ENCODE measurements around the gene DPEP1. TPM values are rescaled to one million over a fixed set of nuclear protein-coding genes. Genes with fewer than 3 reads are reported as not detected.

Gene DPEP1
- total and polyA plus RNA-seq, 2 donors (not counting 3 experiments of a cell fraction or from before 2014, with no cell fraction given) = 0.37 to 0.44 TPM

- Histone ChIP-seq H3K79me2 (ENCODE audit: control insufficient read depth, insufficient read depth, low read length) (no peaks in the 10 kb centered on the region), H3K4me2 (ENCODE audit: insufficient read depth, low read length) (peak overlapping the region; percentile 4), H2AFZ (ENCODE audit: low read depth, low read length) (peak overlapping the region; percentile 49), H3K27me3 (ENCODE audit: control insufficient read depth in 2 of 2, insufficient read depth in 2 of 2, low read length in 2 of 2) (no peaks in the 10 kb centered on the region), H4K20me1 (replicated peaks; ENCODE audit: control insufficient read depth, extremely low read depth, insufficient read depth, low read length) (no peaks in the 10 kb centered on the region), H3K9me3 (replicated peaks; ENCODE audit: control insufficient read depth, insufficient read depth, low read length) (no peaks in the 10 kb centered on the region), H3K27ac (ENCODE audit: insufficient read depth, low read depth, low read length) (no peak overlapping the region), H3K4me3 (replicated peaks in 1 of 3; ENCODE audit: insufficient read depth in 1 of 3, low read depth in 1 of 3, low read length in 3 of 3) (no peak overlapping the region), H3K36me3 (ENCODE audit: control insufficient read depth in 2 of 2, extremely low read depth in 1 of 2, insufficient read depth in 2 of 2, low read length in 2 of 2) (no peaks in the 10 kb centered on the region), H3K4me1 (ENCODE audit: control insufficient read depth, extremely low read depth, insufficient read depth, low read length) (peaks cover 11% of the 10 kb centered on the region), H3K9ac (replicated peaks; ENCODE audit: extremely low read depth, insufficient read depth, low read length) (peak overlapping the region; percentile 20), H3K9me1 (replicated peaks; ENCODE audit: control insufficient read depth, extremely low read depth, insufficient read depth, low read length) (no peaks in the 10 kb centered on the region)
- BruUV-seq (replicated peaks) = no TSS peak
- TF ChIP-seq MYC (IDR thresholded peaks at IDR 0.05; ENCODE audit: low read depth, low read length) (no peak), JUN (IDR thresholded peaks at IDR 0.05; ENCODE audit: borderline replicate concordance, insufficient read depth, insufficient read length, low read depth) (no peak), EZH2 (IDR thresholded peaks at IDR 0.05; ENCODE audit: borderline replicate concordance, low read depth, low read length, severe bottlenecking) (no peak), MAX (IDR thresholded peaks at IDR 0.05; ENCODE audit: insufficient read depth, insufficient read length) (no peak), FOS (IDR thresholded peaks at IDR 0.05; ENCODE audit: borderline replicate concordance, insufficient read depth, low read length) (no peak), GATA2 (IDR thresholded peaks at IDR 0.05; ENCODE audit: insufficient read depth, insufficient read length, low read depth, low read length) (no peak)
- intact Hi-C loops (cut with micrococcal nuclease) (loop anchor here (1.0 kb wide), 1 partner anchor 39 kb away; no protein-coding TSS in a partner anchor), dilution Hi-C loops (cut with MboI; ENCODE audit: extremely low pct_ligation_motif_present, low sequenced_read_pairs) (no loop called here)
- no peak for FAIRE-seq
- POLR2A ChIA-PET = no interaction called here
- DNase-seq (ENCODE audit: low read depth, low spot score) = no peak
- CTCF ChIA-PET = interaction anchor here (0.8 to 3.9 kb wide), 12 partner anchors 9 to 361 kb away, joined by 3 to 48 read pairs (median 6); partner anchors contain the start of genes CPNE7 and DPEP1
Observed at GRCh38 chr16:89601906-89602272, 11.6 kb upstream of the DPEP1 start.

- Histone ChIP-seq H3K4me3 (replicated peaks in 1 of 3; ENCODE audit: insufficient read depth in 1 of 3, low read depth in 1 of 3, low read length in 3 of 3) (no peak overlapping the region), H3K9ac (replicated peaks; ENCODE audit: extremely low read depth, insufficient read depth, low read length) (peak overlapping the region; percentile 20), H3K79me2 (ENCODE audit: control insufficient read depth, insufficient read depth, low read length) (no peaks in the 10 kb centered on the region), H3K4me2 (ENCODE audit: insufficient read depth, low read length) (peak overlapping the region; percentile 33), H3K27me3 (ENCODE audit: control insufficient read depth in 2 of 2, insufficient read depth in 2 of 2, low read length in 2 of 2) (no peaks in the 10 kb centered on the region), H3K27ac (ENCODE audit: insufficient read depth, low read depth, low read length) (no peak overlapping the region), H4K20me1 (replicated peaks; ENCODE audit: control insufficient read depth, extremely low read depth, insufficient read depth, low read length) (no peaks in the 10 kb centered on the region), H2AFZ (ENCODE audit: low read depth, low read length) (peak overlapping the region; percentile 67), H3K4me1 (ENCODE audit: control insufficient read depth, extremely low read depth, insufficient read depth, low read length) (peaks cover 11% of the 10 kb centered on the region), H3K36me3 (ENCODE audit: control insufficient read depth in 2 of 2, extremely low read depth in 1 of 2, insufficient read depth in 2 of 2, low read length in 2 of 2) (no peaks in the 10 kb centered on the region), H3K9me1 (replicated peaks; ENCODE audit: control insufficient read depth, extremely low read depth, insufficient read depth, low read length) (no peaks in the 10 kb centered on the region), H3K9me3 (replicated peaks; ENCODE audit: control insufficient read depth, insufficient read depth, low read length) (no peaks in the 10 kb centered on the region)
- FAIRE-seq = peak; percentile 85
- no TSS peak for BruUV-seq (replicated peaks)
- CTCF ChIA-PET = interaction anchor here (0.6 to 3.9 kb wide), 16 partner anchors 9 to 362 kb away, joined by 3 to 48 read pairs (median 4); partner anchors contain the start of genes CPNE7 and DPEP1
- intact Hi-C loops (cut with micrococcal nuclease) (loop anchor here (1.0 kb wide), 1 partner anchor 39 kb away; no protein-coding TSS in a partner anchor), dilution Hi-C loops (cut with MboI; ENCODE audit: extremely low pct_ligation_motif_present, low sequenced_read_pairs) (no loop called here)
- peak; percentile 75 for DNase-seq (ENCODE audit: low read depth, low spot score)
- TF ChIP-seq EZH2 (IDR thresholded peaks at IDR 0.05; ENCODE audit: borderline replicate concordance, low read depth, low read length, severe bottlenecking) (no peak), POLR2AphosphoS5 (IDR thresholded peaks at IDR 0.05; ENCODE audit: insufficient read depth, low read depth, low read length) (peak; percentile 48), MYC (IDR thresholded peaks at IDR 0.05; ENCODE audit: low read depth, low read length) (no peak), MAX (IDR thresholded peaks at IDR 0.05; ENCODE audit: insufficient read depth, insufficient read length) (no peak), FOS (IDR thresholded peaks at IDR 0.05; ENCODE audit: borderline replicate concordance, insufficient read depth, low read length) (peak; percentile 66), CTCF (IDR thresholded peaks at IDR 0.05; ENCODE audit: extremely low read depth in 1 of 2, insufficient read depth in 1 of 2, low read depth in 1 of 2, low read length in 2 of 2) (no peak), GATA2 (IDR thresholded peaks at IDR 0.05; ENCODE audit: insufficient read depth, insufficient read length, low read depth, low read length) (no peak), JUN (IDR thresholded peaks at IDR 0.05; ENCODE audit: borderline replicate concordance, insufficient read depth, insufficient read length, low read depth) (peak; percentile 27), POLR2A (IDR thresholded peaks at IDR 0.05; ENCODE audit: low read depth, low read length) (no peak)
- POLR2A ChIA-PET = no interaction called here
Observed at GRCh38 chr16:89602273-89602951, 11.0 kb upstream of the DPEP1 start.

Data from endothelial cell of umbilical vein (primary cell).